ENCODE data around the gene ZNF256. TPM values are rescaled to one million over a fixed set of nuclear protein-coding genes. Genes with fewer than 3 reads are reported as not detected.
A peak's percentile ranks its signal among the peaks of the same experiment; 100 is the strongest.

The ZNF256 gene
- total RNA-seq, 4 donors from 2014 or later: 3.8 to 13.5 (median 4.2) TPM

GRCh38 chr19:57935731-57936130, 11.8 kb downstream of the ZNF256 start:
- Histone ChIP-seq H3K27ac (no peak overlapping the region), H3K9me3 (peaks cover 55 to 70% of the 10 kb centered on the region in 2 donors), H3K27me3 (no peaks in the 10 kb centered on the region), H3K4me3 (no peak overlapping the region), H3K4me1 (peaks cover 0 to 10% (median 0%) of the 10 kb centered on the region in 4 donors), H3K36me3 (peaks cover 0 to 26% (median 5%) of the 10 kb centered on the region in 4 donors)
- 85 to 87% methylated on average over 12 of the region's 12 CpGs for WGBS, 2 donors (ENCODE audit: low coverage in 1 of 2)
- in situ Hi-C loops (cut with MboI; ENCODE audit: low pct_ligation_motif_present in 1 of 4, low pct_unique_long_range_greater_than_20kb in 1 of 4, low sequenced_read_pairs in 3 of 4) (no loop called here), intact Hi-C loops (cut with DNase I; ENCODE audit: low total_unique reads) (no loop called here)
- DNase-seq: no peak
- TF ChIP-seq CTCF (IDR thresholded peaks at IDR 0.05) (no peak), POLR2A (IDR thresholded peaks at IDR 0.05) (no peak), EP300 (IDR thresholded peaks at IDR 0.05; ENCODE audit: low read depth) (no peak), POLR2AphosphoS5 (IDR thresholded peaks at IDR 0.05) (no peak)

GRCh38 chr19:57934820-57935665, 12.5 kb downstream of the ZNF256 start, which contains the start of gene ZNF418:
Gene ZNF418 (minus strand): TSS chr19:57935402. CDS start chr19:57933822, 1,580 bp downstream.
- in situ Hi-C loops (cut with MboI; ENCODE audit: low pct_ligation_motif_present in 1 of 4, low pct_unique_long_range_greater_than_20kb in 1 of 4, low sequenced_read_pairs in 3 of 4): no loop called here
- H3K27ac ChIP-seq: peak within 1 kb of the TSS in 3 of 4 donors; percentile 55 to 74 (median 57)
- intact Hi-C loops (cut with DNase I; ENCODE audit: low total_unique reads): no loop called here

GRCh38 chr19:57927587-57927986, 19.9 kb downstream of the ZNF256 start:
- peaks cover 28 to 60% of the 10 kb centered on the region in 2 donors for H3K9me3 ChIP-seq
- DNase-seq: no peak
- no peaks in the 10 kb centered on the region for H3K27me3 ChIP-seq
- intact Hi-C loops (cut with DNase I; ENCODE audit: low total_unique reads): no loop called here
- in situ Hi-C loops (cut with MboI; ENCODE audit: low pct_ligation_motif_present in 1 of 4, low pct_unique_long_range_greater_than_20kb in 1 of 4, low sequenced_read_pairs in 3 of 4): no loop called here
- no peak overlapping the region for H3K27ac ChIP-seq
- WGBS, 2 donors (ENCODE audit: low coverage in 1 of 2): 100% methylated on average over 4 of the region's 4 CpGs; no CpG with 5 or more reads in 1 of the 2 donors
- TF ChIP-seq CTCF (IDR thresholded peaks at IDR 0.05): no peak
- TF ChIP-seq EP300 (IDR thresholded peaks at IDR 0.05; ENCODE audit: low read depth): no peak
- TF ChIP-seq POLR2A (IDR thresholded peaks at IDR 0.05): no peak
- no peak for TF ChIP-seq POLR2AphosphoS5 (IDR thresholded peaks at IDR 0.05)
- H3K4me1 ChIP-seq: no peaks in the 10 kb centered on the region
- H3K4me3 ChIP-seq: no peak overlapping the region
- H3K36me3 ChIP-seq: peaks cover 0 to 10% (median 1%) of the 10 kb centered on the region in 4 donors

More at GRCh38 chr19:57934820-57935665, 12.5 kb downstream of the ZNF256 start, which contains the start of gene ZNF418:
- Histone ChIP-seq H3K4me1 (peaks cover 0 to 10% (median 0%) of the 10 kb centered on the region in 4 donors), H3K9me3 (peaks cover 51 to 71% of the 10 kb centered on the region in 2 donors), H3K36me3 (peaks cover 0 to 20% (median 5%) of the 10 kb centered on the region in 4 donors), H3K4me3 (peak within 1 kb of the TSS; percentile 37 to 75 (median 52)), H3K27me3 (no peaks in the 10 kb centered on the region)
- no peak for TF ChIP-seq CTCF (IDR thresholded peaks at IDR 0.05)
- no peak for TF ChIP-seq POLR2AphosphoS5 (IDR thresholded peaks at IDR 0.05)
- no peak for TF ChIP-seq EP300 (IDR thresholded peaks at IDR 0.05; ENCODE audit: low read depth)
- TF ChIP-seq POLR2A (IDR thresholded peaks at IDR 0.05): no peak
- DNase-seq: peak; percentile 24
- WGBS, 2 donors (ENCODE audit: low coverage in 1 of 2): 11 to 33% methylated on average over 22 to 54 of the region's 54 CpGs
